ENCODE data around the gene PAK1.
A peak's percentile ranks its signal among the peaks of the same experiment; 100 is the strongest.

The PAK1 gene

DNA sequence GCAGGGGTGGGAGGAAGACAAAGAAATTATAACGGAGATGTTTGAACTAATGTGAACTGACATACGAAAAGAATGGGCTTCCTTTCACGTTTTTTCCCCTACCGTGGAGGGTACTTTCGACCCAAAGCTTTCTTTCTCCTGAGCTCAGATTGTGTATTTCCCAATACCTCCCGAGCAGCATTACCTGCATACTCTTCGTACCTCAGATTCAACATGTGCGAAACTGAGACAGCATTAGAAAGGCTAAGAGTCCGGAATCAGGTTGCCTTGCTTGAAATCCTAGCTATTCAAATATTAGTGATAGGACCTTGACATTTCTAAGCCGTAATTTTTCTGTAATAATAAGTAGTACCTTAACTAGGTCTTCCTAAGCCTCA is 778 bp upstream of the PAK1 start:
- DNase-seq (ENCODE audit: low read depth): no peak

DNA sequence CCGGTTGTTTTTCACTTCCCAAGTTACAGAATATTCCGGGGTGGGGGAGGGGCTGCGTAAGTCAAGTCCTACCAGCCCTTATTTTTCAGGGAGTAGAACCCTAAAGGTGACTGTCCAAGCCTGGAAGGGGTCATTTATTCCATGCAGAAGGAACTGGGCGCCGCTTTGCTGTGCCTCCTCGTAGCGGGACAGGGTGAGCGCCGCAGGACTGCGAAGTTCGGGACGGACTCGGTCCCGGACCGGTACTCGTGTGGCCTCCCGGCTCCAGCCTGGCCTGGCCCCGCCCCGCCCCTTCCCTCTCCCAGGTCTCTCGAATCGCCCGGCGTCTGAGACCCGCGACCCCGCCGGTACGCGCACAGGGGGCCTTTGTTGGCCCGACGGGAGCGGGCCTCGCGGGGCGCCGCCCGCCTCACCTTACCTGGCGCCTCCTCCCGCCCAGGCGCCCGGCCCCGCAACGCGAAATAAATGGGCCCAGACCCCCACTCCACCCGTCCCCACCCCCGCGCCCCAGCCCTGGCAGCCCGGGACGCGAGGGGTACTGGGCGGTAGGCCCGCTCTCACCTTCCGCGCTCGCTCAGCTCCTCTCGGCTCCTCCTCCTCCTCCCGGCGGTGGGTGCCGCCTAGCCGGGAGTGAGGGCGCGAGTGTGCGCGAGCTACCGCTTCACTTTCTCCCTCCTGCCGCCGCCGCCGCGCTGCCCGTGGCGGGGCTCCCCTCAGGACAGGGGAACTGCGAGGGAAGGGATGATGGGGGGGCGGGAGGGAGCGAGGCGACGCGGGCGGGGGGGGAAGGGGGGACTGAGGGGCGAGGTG is 698 bp downstream of the PAK1 start:
- peak; percentile 28 for DNase-seq (ENCODE audit: low read depth)

DNA sequence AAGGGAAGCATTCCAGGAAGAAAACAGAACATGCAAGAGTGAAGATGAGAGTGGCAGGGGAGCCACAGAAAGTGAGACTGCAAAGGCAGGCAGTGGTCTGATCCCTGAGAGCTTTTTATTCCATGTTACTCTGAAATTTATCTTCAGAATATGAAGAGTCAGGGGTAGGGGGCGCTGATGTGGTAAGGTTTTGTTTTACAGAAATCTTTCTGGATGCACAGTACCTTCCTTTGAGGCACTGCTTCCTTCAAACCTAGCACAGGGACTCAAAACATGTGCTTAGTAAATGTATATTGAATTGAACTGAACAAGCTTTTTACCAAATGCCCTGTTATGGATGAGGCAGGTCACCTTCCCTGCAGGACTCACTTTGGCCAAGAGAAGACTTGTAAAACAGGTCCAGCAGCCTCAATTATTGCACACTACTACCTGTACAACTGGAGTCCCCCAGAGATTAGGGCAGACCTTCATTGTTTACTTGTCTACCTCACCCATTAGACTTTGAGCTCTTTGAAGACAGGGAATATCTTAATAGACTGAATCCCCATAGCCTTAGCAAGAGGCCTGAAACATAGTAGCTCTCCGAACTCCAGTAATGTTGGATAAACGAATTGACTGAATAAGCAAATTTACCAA is 2.2 kb downstream of the PAK1 start:
- peak; percentile 3 for DNase-seq (ENCODE audit: low read depth)

DNA sequence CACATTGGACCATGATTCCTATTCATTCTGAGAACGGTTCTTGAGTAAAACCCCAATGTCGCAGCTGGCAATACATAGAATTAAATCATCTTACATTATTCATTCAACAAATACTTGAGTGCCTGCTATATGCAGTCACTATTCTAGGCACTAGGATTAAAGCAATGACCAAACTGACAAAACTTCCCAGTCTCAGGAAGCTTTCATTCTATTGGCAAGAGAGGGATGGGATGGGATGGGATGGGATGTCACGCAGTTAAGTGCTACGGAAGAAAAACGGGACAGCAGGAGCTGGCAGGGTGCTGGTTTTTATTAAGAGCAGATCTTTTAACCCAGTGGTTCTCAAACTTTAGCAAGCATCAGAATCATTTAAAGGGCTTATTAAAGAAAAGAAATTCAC is 2.9 kb downstream of the PAK1 start:
- no peak for DNase-seq (ENCODE audit: low read depth)

DNA sequence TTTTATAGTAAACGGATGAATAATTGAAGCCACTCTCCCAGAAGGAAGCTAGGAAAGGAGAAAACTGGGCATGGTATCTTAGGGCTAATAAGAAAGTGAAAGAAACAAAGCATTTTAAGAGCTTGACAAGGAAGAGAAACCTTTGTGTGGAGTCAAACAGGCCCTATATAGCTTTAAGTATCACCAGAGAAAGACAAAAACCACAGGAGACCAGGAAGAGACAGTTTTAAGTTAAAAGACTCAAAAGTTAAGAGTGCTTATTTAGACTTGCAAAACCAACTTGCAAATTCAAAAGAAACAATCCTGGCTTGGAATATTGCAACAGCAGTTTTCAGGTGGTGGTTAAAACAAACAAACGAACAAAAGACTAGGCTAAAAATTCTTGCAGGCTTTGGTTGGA is 3.4 kb downstream of the PAK1 start:
- DNase-seq (ENCODE audit: low read depth): no peak

DNA sequence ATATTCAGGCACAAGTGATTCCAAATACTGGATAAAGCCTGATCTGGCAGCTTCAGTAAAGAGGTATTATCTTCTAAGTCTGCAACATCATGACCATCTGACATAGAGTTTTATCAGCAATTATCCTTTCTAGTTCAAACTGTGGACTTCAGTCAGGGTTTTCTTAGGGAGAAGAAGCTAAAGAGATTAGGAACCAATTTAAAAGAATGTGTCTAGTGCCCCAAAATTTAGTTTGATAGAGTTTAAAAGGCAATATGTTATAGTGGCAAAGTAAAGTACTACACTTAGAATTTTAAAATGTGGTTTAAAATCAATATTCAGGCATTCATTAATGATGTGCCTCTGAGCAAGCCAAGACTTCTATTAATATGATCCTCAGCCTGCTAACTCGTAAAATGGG is 5.4 kb downstream of the PAK1 start:
- no peak for DNase-seq (ENCODE audit: low read depth)

DNA sequence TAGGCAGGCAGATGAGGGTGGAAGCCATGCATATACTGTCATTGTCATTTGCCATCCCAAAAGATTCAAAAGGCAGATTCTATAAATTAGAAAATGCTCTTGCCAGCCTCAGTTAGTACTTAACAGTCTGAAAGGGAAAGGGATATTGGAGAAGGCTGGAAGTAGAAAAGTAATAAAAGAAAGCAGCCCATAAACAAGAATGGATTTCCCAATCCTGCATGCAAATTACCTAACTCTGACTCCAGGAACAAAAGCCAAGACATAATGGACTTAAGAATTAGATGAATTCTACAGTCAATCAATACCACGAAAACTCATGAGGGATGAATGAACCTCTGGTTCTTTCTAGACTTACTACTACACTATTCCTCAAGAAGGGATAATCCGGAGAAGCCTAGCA is 5.9 kb downstream of the PAK1 start:
- DNase-seq (ENCODE audit: low read depth): no peak

DNA sequence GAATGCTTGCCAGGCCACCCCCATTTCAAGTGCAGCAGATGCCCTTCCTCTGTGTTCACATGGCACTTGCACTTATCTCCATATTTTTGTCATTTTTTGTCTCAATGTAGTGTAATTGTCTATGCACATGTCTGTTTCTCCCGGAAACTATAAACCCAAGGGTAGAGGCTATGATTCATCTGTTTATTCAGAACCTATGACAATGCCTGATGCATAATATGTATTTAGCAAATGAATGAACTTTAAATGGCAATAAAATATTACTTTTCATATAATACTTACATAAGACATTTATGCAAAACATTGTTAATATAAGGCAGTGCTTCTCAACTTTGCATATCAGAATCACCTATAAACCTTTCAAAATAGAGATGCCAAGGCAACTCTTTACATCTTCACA is 6.7 kb downstream of the PAK1 start:
- no peak for DNase-seq (ENCODE audit: low read depth)

DNA sequence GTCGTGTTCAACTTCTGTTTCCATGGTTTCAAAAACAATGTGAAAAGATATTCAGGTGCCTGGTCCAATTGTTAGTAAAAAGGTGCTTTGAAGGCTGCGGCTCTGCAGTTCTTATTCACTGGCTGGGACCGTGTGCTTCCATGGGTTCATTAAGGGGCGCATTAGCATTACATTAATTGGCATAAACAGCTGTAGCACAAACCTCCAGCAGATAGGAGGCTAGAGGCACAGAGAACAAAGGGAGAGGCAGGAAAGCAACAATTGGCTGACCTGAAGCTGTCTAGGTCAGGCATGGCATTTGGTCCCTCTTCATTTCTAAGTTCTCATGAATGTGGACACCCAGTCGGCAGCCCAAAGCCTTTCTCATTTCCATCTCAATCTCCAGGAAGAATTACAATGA is 16.6 kb downstream of the PAK1 start:
- no peak for DNase-seq (ENCODE audit: low read depth)

DNA sequence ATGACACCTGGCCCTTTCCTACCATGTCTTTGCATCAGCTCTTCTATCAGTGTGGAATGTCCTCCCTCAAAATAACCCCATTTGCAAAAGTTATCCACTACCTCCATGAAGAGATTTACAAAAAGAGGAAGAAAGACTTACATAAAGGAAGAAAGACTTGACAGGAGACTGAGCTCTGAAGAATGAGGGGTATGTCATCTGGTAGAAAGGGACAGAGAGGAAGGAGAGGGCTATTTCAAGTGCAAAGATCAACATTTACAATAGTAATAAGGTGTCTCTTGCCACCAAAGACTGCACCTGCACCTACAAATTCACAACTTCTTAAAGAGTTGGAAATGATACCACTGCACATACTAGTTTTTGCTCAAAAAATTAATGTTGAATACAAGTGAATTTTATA is 18.2 kb downstream of the PAK1 start:
- no peak for DNase-seq (ENCODE audit: low read depth)

DNA sequence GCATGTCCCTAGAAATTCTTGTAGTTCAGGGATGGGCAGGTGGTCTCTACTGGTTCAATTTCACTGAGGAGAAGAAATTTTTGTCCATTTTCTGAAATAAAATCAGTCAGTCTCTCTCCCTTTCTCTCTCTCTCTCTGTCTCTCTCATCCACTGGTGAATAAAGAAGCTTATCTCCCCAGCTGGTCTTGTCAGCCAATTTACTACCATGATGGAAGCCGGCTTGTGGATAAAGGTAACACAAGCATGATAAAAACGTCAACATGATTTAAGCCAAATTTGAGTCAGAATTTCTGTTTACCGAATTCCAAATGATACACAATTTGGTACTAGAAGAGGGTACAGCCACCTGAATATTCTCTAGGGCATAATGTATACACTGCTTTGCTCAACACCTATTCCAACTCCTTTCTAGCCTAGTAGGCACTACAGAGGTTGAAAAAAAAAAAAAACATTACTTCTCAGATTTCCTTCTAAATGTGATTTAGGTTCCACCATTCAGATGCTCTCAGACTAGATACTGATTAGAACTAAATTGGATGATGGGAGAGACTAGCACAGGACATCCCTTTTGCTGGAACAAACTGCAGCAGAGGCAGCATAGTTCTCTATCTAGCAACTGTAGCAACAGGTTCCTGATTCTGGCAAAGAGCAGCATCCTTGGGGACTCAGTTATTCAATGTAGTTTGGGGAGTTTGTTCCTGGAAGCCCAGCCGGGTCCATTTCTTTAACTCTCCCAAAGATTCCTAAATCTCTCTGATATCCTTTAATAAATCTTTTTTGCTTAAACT is 18.8 kb downstream of the PAK1 start:
- DNase-seq (ENCODE audit: low read depth): no peak

DNA sequence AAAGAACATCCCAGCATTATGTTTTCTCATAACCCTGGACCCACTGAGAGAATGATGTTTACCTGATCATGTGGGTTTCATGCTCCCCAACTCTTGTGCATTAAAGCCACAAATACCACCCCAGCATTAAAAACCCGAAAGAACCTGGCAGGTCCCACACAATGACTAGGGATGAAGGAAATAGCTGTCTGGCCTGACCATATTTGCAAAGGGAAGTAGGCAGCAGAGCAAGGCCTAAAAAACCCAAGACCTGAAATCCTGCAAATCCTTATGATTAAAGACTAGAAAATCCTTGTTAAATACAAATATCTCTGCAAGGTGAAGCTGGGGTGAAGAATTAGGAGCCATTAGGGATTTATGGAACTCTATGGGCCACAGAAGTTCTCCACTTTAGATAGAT is 23.7 kb downstream of the PAK1 start:
- no peak for DNase-seq (ENCODE audit: low read depth)

DNA sequence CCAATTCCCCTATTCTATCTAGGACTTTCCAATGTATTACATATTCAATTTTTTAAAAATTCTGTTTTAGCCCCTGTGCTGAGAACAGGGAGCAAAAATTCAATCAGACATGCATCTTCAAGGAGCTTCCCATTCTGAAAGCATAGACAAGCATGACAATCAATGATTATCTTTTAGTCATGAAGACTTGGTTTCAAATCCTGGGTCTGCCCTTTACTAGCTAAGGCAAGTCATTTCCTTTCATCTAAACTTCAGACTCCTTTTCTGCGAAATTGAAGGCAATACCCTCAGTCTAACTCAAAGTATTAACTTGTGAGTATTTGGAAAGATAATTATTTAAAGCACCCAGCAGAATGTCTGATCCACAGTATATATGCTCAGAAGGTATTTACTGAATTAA is 24.1 kb downstream of the PAK1 start:
- DNase-seq (ENCODE audit: low read depth): no peak

DNA sequence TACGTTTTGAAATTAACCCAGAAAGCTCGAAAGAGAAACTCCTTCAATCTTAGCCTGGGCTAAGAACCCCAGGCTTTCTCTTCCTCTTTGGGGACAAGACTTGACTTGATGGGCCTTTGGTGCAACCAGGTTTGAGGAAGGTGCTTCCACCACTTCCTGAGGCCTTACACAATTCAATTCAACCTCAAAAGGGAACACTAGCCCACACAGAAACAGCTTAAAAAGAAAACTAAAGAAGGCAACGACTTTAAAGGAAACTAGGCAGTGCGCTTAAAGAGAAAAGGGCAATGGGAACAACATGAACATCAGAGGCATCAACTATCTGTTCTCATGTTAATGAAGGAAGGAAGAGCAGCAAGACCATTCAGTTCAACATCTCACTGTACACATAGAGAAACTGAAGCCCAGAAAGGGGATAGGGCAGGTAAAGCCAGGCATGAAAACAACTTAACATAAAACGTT is 24.8 kb downstream of the PAK1 start:
- DNase-seq (ENCODE audit: low read depth): no peak

DNA sequence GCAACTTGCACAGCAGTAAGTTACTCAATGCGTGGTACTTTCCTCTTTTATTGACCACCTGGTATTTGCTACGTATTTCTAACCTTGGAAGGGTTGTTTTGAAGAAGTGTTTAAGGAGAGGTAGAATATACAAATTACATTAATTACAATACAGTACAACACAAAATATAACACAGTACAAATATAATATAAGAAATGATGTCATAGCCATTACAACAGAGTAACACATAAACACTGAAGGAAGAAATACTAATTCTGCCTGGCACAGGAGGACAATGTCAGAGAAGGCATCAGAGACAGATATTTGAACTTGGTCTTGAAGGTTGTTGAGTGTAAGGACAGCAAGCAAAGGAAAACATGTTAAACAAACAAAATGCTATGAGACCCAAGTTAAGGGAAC is 25.6 kb downstream of the PAK1 start:
- DNase-seq (ENCODE audit: low read depth): no peak

DNA sequence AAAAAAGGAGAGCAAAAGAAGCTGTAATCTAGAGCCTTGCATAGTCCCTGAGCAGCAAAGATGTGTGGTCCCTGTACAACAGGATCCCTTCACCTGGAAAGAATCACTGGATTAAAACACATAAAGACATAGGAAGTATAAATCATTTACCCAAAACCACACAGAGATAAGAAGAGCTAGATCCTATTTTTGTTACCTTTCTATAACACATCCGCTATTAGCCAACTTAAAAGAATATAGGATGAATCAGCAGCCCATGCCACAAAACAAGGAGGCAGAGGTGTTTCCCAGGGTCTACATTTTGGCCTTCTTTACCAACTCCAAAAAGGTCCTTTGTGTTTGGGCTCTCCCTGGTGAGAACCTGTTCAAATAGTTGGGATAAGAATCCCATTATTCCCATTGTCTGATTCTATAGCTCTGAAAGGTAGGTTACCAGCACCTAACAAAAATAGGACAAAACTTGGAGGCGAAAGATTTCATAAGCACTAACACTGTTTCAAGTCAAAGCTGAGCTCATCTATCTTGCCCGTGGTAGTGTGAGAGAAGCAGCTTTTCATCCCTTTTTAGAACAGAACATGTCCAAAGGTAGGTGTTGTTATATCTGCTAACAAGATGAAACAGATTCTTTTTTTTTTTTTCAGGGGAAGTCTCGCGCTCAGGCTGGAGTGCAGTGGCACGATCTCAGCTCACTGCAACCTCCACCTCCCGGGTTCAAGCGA is 26.8 kb downstream of the PAK1 start:
- no peak for DNase-seq (ENCODE audit: low read depth)

DNA sequence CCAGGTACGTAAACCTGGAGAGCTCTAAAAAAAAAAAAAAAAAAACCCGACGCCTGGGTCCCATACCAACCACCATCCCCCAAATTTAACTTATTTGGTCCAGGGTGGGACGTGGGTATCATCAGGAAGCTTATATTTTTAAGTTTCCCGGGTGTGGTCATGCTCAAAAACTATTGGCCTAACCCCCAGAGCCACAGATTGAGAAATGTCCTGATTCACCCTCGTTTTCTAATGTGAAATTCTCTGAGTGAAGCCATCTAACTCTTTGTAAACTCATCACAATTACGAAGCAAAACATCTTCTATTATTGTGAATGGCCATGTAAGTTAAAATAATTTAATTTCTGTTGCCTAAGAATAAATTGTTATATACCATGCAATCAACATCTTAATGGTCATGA is 29.6 kb downstream of the PAK1 start:
- no peak for DNase-seq (ENCODE audit: low read depth)

DNA sequence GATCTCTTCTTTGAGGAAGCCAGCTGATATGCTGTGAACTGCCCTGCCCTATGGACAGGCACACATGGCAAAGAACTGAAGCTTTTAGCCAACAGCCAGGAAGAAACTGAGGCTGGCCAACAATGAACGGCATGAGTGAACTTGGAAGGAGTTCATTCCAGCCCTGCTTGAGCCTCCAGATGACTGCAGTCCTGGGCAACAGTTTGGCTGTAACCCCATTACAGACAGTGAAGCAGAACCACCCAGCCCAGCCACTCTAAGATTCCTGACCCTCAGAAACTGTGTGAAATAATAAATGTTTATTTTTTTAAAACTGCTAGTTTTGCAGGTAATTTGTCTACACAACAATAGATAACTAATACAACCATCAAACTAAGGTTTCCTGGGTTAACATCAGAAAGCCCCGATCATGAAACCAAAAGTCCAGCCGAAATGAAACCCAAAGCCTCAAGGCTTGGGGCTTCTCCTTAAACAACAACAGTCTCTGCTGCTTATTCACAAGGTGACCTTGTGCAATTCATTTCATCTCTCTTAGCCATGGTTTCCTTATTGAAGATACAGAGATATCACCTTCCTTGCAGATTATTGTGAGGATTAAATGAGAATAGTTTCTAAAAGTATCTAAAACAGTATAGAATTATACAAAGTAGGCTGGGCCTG is 31.4 kb downstream of the PAK1 start:
- DNase-seq (ENCODE audit: low read depth): no peak

DNA sequence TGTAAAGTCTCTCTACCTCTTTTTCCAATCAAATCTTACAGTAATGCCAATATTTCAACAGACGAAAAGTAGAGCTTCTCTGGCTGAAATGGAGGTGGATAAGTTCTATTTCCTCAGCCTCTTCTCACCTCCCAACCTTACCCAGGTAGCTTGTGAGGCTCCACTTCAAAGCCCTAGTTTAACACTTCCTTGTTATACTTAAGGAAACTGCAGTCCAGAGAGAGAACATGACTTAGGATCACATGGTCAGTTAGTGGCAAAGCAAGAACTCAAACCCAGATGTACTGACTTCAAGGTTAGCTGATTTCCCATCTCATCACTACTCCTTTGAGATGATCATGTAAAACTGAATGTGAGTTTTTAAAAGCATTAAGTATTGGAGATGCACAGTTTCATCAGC is 32.5 kb downstream of the PAK1 start:
- DNase-seq (ENCODE audit: low read depth): no peak

DNA sequence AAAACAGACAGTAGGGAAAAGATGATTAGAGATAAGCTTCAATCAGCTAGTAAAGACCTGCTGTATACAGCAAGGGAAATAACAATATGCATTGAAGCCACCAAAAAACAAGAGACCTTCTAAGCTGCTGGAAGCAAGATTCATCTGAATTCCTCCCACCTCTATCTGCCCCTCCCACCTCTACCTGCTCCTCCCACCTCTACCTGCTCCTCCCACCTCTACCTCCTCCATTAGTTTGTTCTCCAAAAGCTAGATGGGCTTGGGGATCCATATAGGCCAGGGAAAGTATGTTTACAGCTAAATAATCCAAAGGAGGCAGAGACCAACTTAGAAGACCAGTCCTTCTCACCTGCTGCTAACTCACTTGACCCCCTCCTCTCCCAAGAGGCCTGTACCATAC is 33.2 kb downstream of the PAK1 start:
- DNase-seq (ENCODE audit: low read depth): no peak

DNA sequence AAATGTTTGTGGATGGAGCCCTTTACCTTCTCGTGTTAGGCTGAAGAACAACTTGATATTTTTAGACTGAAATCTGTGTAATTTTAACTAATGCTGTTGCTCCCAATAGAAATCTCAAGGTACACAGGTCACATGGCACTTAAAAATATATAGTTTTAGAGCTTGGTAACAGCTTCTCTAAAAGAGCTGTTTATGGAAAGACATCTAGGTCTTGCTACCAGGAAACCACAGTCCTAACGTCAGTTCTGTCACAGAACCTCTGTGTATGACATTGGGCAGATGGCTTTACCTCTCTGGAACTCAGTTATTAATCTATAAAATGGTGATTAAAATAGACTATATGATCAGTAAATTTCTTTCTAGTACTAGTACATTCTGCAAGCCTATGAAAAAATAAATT is 35.4 kb downstream of the PAK1 start:
- no peak for DNase-seq (ENCODE audit: low read depth)

DNA sequence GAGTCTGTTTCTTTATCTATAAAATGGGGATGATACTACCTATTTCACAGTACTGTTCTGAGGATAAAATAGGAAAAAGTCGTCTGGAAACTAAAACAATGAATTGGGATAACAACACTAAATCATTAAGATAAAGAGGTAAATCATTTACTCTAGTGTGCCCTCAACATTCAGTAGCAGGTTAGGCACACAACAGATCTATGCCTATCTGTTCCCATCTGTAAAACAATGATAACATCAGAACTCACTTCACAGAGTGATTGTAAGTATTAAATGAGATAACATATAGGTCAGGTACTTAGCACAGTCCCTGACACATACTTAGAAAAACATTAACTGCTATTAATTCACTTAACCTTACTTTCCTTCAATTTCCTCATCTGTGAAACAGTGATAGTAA is 36.9 kb downstream of the PAK1 start:
- DNase-seq (ENCODE audit: low read depth): no peak
